Lung (tissue), 12 donors: Measurements from ENCODE around the gene STXBP5. TPM values are rescaled to one million over a fixed set of nuclear protein-coding genes. Genes with fewer than 3 reads are reported as not detected.

Experiments used
- ATAC-seq: fragments of 200-7000 bp; cut with Tn5 transposase; one replicate; pipeline ENCODE4 v1.9.1; 2020; ENCODE audit warnings: moderate number of reproducible peaks; ENCODE audit not compliant: insufficient read depth, low FRiP score
- DNase-seq, 3 donors: peaks; one replicate each; pipeline ENCODE4 v3.0.0-alpha.2; 2013 to 2017
- H3K27ac ChIP-seq, 2 donors: one replicate each; pipeline ENCODE4 v1.5.1; 2013; ENCODE audit warnings: mild to moderate bottlenecking in 2 of 2, moderate library complexity in 2 of 2, control low read depth in 1 of 2, inconsistent platforms in 1 of 2, low read depth in 1 of 2, low read length in 1 of 2
- H3K27me3 ChIP-seq, 3 donors: one replicate each; pipeline ENCODE4 v1.5.1; 2013; ENCODE audit warnings: low read length in 2 of 3; ENCODE audit not compliant: control insufficient read depth in 3 of 3, insufficient read depth in 3 of 3
- H3K36me3 ChIP-seq, 4 donors: one replicate each; pipeline ENCODE4 v1.5.1; 2013; ENCODE audit warnings: low read length in 4 of 4, mild to moderate bottlenecking in 1 of 4, moderate library complexity in 1 of 4; ENCODE audit not compliant: control insufficient read depth in 4 of 4, insufficient read depth in 4 of 4
- H3K4me1 ChIP-seq, 5 donors: one replicate each; pipeline ENCODE4 v1.5.1; 2013; ENCODE audit warnings: low read length in 5 of 5, mild to moderate bottlenecking in 2 of 5, moderate library complexity in 1 of 5; ENCODE audit not compliant: control insufficient read depth in 5 of 5, insufficient read depth in 5 of 5
- H3K4me3 ChIP-seq: one replicate; pipeline ENCODE4 v1.5.1; 2013; ENCODE audit warnings: mild to moderate bottlenecking, control low read depth, moderate library complexity
- H3K9ac ChIP-seq, 2 donors: one replicate each; pipeline ENCODE4 v1.5.1; 2013; ENCODE audit warnings: low read length in 2 of 2, control low read depth in 1 of 2; ENCODE audit not compliant: insufficient read depth in 1 of 2
- H3K9me3 ChIP-seq, 4 donors: one replicate each; pipeline ENCODE4 v1.5.1; 2013; ENCODE audit warnings: low read length in 3 of 4, mild to moderate bottlenecking in 1 of 4, moderate library complexity in 1 of 4; ENCODE audit not compliant: control insufficient read depth in 4 of 4, insufficient read depth in 3 of 4
- CTCF ChIP-seq: IDR thresholded peaks from 2 replicates; pipeline ENCODE4 v1.5.1; 2012; ENCODE audit warnings: mild to moderate bottlenecking; ENCODE audit errors: control extremely low read depth, extremely low read depth
- WGBS, 2 donors: extraction: QIAGEN DNeasy Blood & Tissue Kit; methylation state at CpG; one replicate each; pipeline ENCODE4 v1.1.7; 2013; 5-methylcytosine and 5-hydroxymethylcytosine counted together
- polyA plus RNA-seq, 2 donors: library from polyadenylated mRNA; stranded (reverse); fragments of 200-250 nt; gene quantifications; one replicate each; pipeline ENCODE4 v1.2.1, GENCODE V29; 2013
- total RNA-seq, 2 donors: library from RNA; depleted of rRNA in 1 of 2; stranded (reverse); fragments of >200 nt in 1 of 2; gene quantifications; one replicate each; pipeline ENCODE4 v1.2.1, GENCODE V29; 2014 to 2021
- donor health status: control.
- donor health status: control.
- donor health status: Bipolar disorder and iron deficiency.
- donor health status: healthy.
- donor health status: DM: yes; HTN: yes; CAD: no.

Gene STXBP5
- total and polyA plus RNA-seq, 4 donors = 6.2 to 29.0 (median 12.9) TPM

- no peaks in the 10 kb centered on the region for H3K36me3 ChIP-seq
- peaks cover 0 to 3% (median 1%) of the 10 kb centered on the region in 4 donors for H3K9me3 ChIP-seq
- H3K4me1 ChIP-seq = no peaks in the 10 kb centered on the region
- no peak overlapping the region for H3K4me3 ChIP-seq
- ATAC-seq (no peak), DNase-seq (no peak)
- 90 to 95% methylated on average over 7 of the region's 7 CpGs for WGBS, 2 donors
- H3K27ac ChIP-seq = no peak overlapping the region
- no peak overlapping the region for H3K9ac ChIP-seq
- no peaks in the 10 kb centered on the region for H3K27me3 ChIP-seq
- TF ChIP-seq CTCF = no peak
Observed at GRCh38 chr6:147417954-147418353, 213.7 kb downstream of the STXBP5 start.

GRCh38 chr6:147418523-147418922 lies 214.3 kb downstream of the STXBP5 start:
- DNase-seq (no peak), ATAC-seq (no peak)
- Histone ChIP-seq H3K4me1 (no peaks in the 10 kb centered on the region), H3K9me3 (peaks cover 0 to 4% (median 1%) of the 10 kb centered on the region in 4 donors), H3K27me3 (no peaks in the 10 kb centered on the region), H3K4me3 (no peak overlapping the region), H3K9ac (no peak overlapping the region), H3K27ac (no peak overlapping the region), H3K36me3 (no peaks in the 10 kb centered on the region)
- TF ChIP-seq CTCF = no peak
- WGBS, 2 donors = 78 to 92% methylated on average over 4 of the region's 4 CpGs

- H3K27me3 ChIP-seq = no peaks in the 10 kb centered on the region
- no peaks in the 10 kb centered on the region for H3K4me1 ChIP-seq
- DNase-seq (no peak), ATAC-seq (no peak)
- no peak for TF ChIP-seq CTCF
- no peak overlapping the region for H3K4me3 ChIP-seq
- H3K9me3 ChIP-seq = peaks cover 0 to 4% (median 1%) of the 10 kb centered on the region in 4 donors
- H3K9ac ChIP-seq = no peak overlapping the region
- no peaks in the 10 kb centered on the region for H3K36me3 ChIP-seq
- no peak overlapping the region for H3K27ac ChIP-seq
Observed at GRCh38 chr6:147421903-147422302, 217.7 kb downstream of the STXBP5 start.

GRCh38 chr6:147423111-147423510 lies 218.9 kb downstream of the STXBP5 start:
- no peak overlapping the region for H3K9ac ChIP-seq
- H3K27ac ChIP-seq = no peak overlapping the region
- H3K4me1 ChIP-seq = no peaks in the 10 kb centered on the region
- peaks cover 0 to 4% (median 1%) of the 10 kb centered on the region in 4 donors for H3K9me3 ChIP-seq
- no peak overlapping the region for H3K4me3 ChIP-seq
- no peaks in the 10 kb centered on the region for H3K36me3 ChIP-seq
- TF ChIP-seq CTCF = no peak
- WGBS, 2 donors = 95 to 97% methylated on average over 11 of the region's 11 CpGs
- ATAC-seq = no peak
- no peaks in the 10 kb centered on the region for H3K27me3 ChIP-seq
- no peak for DNase-seq
